ENCODE data around the gene ATP11A.

The ATP11A gene

DNA sequence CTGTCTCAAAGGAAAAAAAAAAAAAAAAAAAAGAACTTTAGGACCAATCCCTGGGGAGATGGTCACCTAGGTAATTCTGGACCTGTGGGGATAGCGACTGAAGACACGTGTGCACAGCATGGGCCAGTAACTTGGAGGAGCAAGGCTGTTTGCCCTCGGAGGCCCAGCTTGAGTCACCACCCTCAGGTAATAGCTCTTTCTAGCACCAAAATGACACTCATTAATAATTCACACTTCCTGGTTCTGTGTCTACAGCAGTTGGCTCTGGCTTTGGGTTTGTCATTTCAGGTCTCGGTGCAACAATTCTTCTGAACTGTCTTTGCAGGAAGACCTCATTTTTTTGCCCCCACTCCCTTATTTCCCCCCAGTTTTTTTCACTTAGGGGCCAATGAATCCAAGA is 3.9 kb upstream of the ATP11A start:
- Histone ChIP-seq H3K27me3 (replicated peaks; ENCODE audit: control insufficient read depth, insufficient read depth, low read length) (peaks cover under 1% of the 10 kb centered on the region), H3K9me3 (ENCODE audit: control insufficient read depth, low read length) (no peaks in the 10 kb centered on the region), H3K4me3 (ENCODE audit: low read length) (no peak overlapping the region), H3K9ac (ENCODE audit: low read length) (no peak overlapping the region), H3K36me3 (ENCODE audit: control insufficient read depth, insufficient read depth, low read length, severe bottlenecking) (no peaks in the 10 kb centered on the region), H3K4me1 (ENCODE audit: control insufficient read depth, insufficient read depth, low read length) (peaks cover 7% of the 10 kb centered on the region)
- no peak for DNase-seq (ENCODE audit: low read depth)

DNA sequence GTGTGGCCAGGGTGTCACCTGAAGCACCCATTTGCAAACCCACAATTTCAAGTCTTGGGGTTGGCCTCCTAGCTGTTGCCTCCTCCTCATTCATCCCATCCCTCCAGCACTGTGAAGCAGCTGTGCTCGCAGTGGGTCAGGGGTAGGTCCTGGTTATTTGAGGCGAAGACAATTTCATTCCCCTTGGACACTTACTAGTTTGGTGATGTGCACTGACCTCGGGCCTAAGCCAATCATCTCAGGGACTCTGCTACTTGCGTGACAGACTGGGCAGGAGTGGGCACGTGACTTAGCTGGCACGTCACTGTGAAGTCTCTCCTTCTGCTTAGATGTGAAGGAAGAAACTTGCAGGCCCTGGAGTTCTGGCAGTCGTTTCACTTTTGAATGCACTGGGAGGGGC is 3.5 kb upstream of the ATP11A start:
- Histone ChIP-seq H3K4me3 (ENCODE audit: low read length) (no peak overlapping the region), H3K27me3 (replicated peaks; ENCODE audit: control insufficient read depth, insufficient read depth, low read length) (no peaks in the 10 kb centered on the region), H3K9ac (ENCODE audit: low read length) (no peak overlapping the region), H3K9me3 (ENCODE audit: control insufficient read depth, low read length) (no peaks in the 10 kb centered on the region), H3K36me3 (ENCODE audit: control insufficient read depth, insufficient read depth, low read length, severe bottlenecking) (no peaks in the 10 kb centered on the region), H3K4me1 (ENCODE audit: control insufficient read depth, insufficient read depth, low read length) (peaks cover 8% of the 10 kb centered on the region)
- no peak for DNase-seq (ENCODE audit: low read depth)

DNA sequence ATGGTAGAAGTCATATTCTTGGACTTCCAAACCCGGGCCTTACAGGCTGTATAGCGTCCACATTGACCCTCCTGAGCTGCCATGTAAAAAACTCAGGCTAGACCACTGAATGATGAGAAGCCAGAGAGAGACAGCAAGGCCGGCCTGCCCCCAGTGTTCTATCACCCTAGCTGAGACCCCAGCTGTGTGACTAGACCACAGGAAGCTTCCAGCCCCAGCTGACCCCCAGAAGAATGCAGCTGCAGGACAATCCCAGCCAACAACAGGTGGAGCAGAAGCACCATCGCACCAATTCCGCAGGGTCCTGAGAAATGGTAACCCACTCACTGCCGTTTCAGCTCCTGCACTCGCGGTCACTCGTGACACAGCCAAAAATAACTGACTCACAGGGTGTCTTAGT is 2.9 kb upstream of the ATP11A start:
- no peaks in the 10 kb centered on the region for H3K36me3 ChIP-seq (ENCODE audit: control insufficient read depth, insufficient read depth, low read length, severe bottlenecking)
- H3K9ac ChIP-seq (ENCODE audit: low read length) = no peak overlapping the region
- H3K9me3 ChIP-seq (ENCODE audit: control insufficient read depth, low read length) = no peaks in the 10 kb centered on the region
- DNase-seq (ENCODE audit: low read depth) = no peak
- H3K27me3 ChIP-seq (replicated peaks; ENCODE audit: control insufficient read depth, insufficient read depth, low read length) = no peaks in the 10 kb centered on the region
- H3K4me1 ChIP-seq (ENCODE audit: control insufficient read depth, insufficient read depth, low read length) = peaks cover 15% of the 10 kb centered on the region
- no peak overlapping the region for H3K4me3 ChIP-seq (ENCODE audit: low read length)

DNA sequence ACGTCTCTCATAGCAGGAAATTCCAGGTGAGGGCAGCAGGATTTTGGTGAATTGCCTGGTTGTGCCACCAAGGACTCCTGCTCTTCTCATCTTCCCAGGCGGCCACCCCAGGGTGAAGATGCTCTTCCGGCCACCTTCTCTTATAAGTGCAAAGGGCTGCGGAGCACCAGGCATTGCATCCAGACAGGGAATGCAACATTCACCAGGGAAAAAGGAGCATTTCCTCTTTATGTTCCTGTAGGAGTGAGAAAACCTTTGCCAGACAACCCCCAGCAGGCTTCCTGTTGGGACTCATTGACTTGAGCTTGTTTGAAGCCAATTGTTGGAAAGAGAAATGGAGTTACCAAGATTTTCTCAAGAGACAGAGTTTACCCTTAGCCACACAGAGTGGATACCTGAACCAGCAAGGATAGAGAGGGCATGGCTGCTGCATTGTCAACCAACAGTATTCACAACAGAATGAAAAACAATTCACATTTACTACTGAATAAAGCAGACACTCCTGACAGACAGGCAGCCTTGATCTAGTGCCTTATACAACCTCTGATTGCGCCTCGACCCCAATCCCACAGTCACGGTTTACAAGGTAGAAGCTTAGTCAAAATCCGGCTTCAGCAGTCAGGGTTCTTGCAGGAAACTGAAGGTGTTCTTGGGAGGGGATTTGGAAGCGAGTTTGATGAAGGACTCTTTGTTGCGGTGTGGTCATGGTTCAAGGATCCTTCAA is 1.8 kb upstream of the ATP11A start:
- Histone ChIP-seq H3K27me3 (replicated peaks; ENCODE audit: control insufficient read depth, insufficient read depth, low read length) (no peaks in the 10 kb centered on the region), H3K9ac (ENCODE audit: low read length) (no peak overlapping the region), H3K4me1 (ENCODE audit: control insufficient read depth, insufficient read depth, low read length) (peaks cover 16% of the 10 kb centered on the region), H3K4me3 (ENCODE audit: low read length) (no peak overlapping the region), H3K9me3 (ENCODE audit: control insufficient read depth, low read length) (no peaks in the 10 kb centered on the region), H3K36me3 (ENCODE audit: control insufficient read depth, insufficient read depth, low read length, severe bottlenecking) (no peaks in the 10 kb centered on the region)
- DNase-seq (ENCODE audit: low read depth) = no peak

DNA sequence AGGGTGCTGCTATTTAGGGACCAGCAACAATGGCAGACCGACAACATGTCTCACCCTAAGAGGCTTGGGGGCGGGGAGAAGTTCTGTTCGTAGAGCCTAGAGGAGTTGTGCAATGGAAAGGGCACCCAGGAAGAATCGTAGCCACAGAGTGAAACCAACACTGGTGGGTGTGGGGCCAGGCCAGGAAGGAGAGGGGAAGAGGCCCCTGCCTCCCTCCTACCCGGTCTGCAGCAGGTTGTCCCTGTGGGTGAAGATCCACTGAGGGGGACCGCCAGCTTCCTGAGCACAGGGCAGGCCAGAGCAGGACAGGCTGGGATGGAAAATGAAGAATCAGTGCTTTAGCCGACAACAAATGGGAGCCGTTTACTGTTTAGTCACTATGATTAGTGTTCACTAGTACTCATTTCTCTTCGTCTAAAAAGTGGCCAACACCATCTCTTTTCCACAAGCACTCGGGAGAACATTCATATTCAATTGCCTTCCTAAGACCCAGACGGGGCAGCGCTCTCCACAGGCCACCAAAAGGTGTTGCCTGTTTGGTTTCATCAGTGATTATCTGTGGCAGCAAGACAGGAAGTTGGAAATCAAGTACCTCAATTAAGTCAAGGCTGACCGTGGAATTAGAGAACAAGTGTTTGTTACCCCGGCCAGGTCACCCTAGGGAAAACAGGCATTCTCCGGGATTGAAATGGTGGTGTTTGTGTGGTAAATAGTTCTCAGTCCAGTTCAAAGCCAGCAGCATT is 1.1 kb upstream of the ATP11A start:
- Histone ChIP-seq H3K27me3 (replicated peaks; ENCODE audit: control insufficient read depth, insufficient read depth, low read length) (no peaks in the 10 kb centered on the region), H3K4me3 (ENCODE audit: low read length) (peak overlapping the region; percentile 86), H3K9ac (ENCODE audit: low read length) (peak overlapping the region; percentile 88), H3K4me1 (ENCODE audit: control insufficient read depth, insufficient read depth, low read length) (peaks cover 16% of the 10 kb centered on the region), H3K9me3 (ENCODE audit: control insufficient read depth, low read length) (no peaks in the 10 kb centered on the region), H3K36me3 (ENCODE audit: control insufficient read depth, insufficient read depth, low read length, severe bottlenecking) (no peaks in the 10 kb centered on the region)
- peak; percentile 23 for DNase-seq (ENCODE audit: low read depth)

DNA sequence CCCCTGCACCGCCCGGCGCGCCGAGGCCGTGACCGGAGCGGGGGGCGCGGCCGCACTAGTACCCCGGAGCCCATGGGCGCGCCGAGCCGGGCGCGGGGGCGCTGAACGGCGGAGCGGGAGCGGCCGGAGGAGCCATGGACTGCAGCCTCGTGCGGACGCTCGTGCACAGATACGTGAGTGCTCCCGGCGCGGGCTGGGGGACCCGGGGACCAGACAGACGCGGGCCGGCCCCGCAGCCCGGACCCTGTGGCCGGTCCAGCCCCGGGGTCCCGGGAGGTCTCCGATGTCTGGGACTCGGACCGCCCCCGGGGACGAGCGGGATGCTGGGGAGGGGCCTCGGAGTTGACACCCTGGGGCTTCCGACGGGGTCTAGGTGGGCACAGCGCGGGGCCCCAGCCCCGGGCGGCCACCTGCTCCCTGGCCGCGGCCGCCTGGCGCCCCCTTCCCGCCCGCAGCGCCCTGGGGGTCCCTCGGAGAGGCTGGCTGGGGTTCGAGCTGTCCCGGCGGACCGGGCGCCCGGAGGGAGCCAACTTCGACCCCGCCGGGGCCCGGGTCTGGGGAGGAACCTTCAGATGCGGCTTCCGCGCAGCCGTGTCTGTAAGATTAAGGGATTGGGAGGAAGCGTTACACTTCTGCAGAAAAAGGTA is 568 bp downstream of the ATP11A start:
- peak; percentile 55 for DNase-seq (ENCODE audit: low read depth)
- H3K36me3 ChIP-seq (ENCODE audit: control insufficient read depth, insufficient read depth, low read length, severe bottlenecking) = no peaks in the 10 kb centered on the region
- H3K4me3 ChIP-seq (ENCODE audit: low read length) = peak overlapping the region; percentile 86

DNA sequence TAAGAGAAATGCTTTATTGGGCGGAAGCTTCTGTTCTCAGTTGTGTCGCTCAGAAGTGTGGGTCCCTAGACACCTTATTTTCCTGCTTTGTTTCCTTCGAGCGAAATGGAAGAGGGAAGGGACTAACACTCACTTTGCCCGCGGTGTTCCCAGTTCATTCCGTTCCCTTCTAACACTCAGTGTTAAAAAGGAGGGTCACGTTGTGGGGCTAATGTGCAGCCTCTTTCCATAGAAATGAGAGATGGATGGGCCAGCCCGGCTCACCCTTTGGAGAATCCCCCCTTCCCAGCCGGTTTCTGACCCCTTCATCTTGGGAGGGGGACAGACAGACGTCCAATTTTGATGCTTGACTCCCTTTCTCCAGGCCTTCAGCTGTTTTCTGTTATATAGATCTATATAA is 2.3 kb downstream of the ATP11A start:
- Histone ChIP-seq H3K36me3 (ENCODE audit: control insufficient read depth, insufficient read depth, low read length, severe bottlenecking) (no peaks in the 10 kb centered on the region), H3K4me1 (ENCODE audit: control insufficient read depth, insufficient read depth, low read length) (peaks cover 24% of the 10 kb centered on the region), H3K9me3 (ENCODE audit: control insufficient read depth, low read length) (no peaks in the 10 kb centered on the region), H3K4me3 (ENCODE audit: low read length) (peak overlapping the region; percentile 86), H3K27me3 (replicated peaks; ENCODE audit: control insufficient read depth, insufficient read depth, low read length) (no peaks in the 10 kb centered on the region), H3K9ac (ENCODE audit: low read length) (peak overlapping the region; percentile 88)
- DNase-seq (ENCODE audit: low read depth) = no peak

More for the DNA sequence above, 568 bp downstream of the ATP11A start:
- peaks cover 23% of the 10 kb centered on the region for H3K4me1 ChIP-seq (ENCODE audit: control insufficient read depth, insufficient read depth, low read length)
- H3K9me3 ChIP-seq (ENCODE audit: control insufficient read depth, low read length) = no peaks in the 10 kb centered on the region
- no peaks in the 10 kb centered on the region for H3K27me3 ChIP-seq (replicated peaks; ENCODE audit: control insufficient read depth, insufficient read depth, low read length)
- peak overlapping the region; percentile 88 for H3K9ac ChIP-seq (ENCODE audit: low read length)

DNA sequence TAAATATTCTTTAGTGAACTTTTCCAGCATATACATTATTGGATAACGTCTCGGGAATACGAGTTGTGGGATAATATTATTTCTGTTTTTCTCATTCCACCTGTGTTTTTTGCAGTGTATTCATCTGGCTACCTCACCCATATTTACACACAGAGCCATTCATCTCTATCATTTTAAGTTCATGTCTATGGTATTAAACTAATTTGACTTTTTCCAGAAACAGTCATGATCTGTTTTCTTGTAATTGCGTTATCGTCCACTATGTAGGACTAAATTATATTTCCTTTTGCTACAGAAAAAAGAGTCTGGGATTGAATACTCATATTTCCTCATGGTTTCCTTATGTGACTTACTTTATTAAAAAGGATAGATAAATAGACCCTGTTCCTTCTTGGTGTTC is 2.7 kb downstream of the ATP11A start:
- Histone ChIP-seq H3K27me3 (replicated peaks; ENCODE audit: control insufficient read depth, insufficient read depth, low read length) (no peaks in the 10 kb centered on the region), H3K4me3 (ENCODE audit: low read length) (no peak overlapping the region), H3K9me3 (ENCODE audit: control insufficient read depth, low read length) (no peaks in the 10 kb centered on the region), H3K4me1 (ENCODE audit: control insufficient read depth, insufficient read depth, low read length) (peaks cover 27% of the 10 kb centered on the region), H3K36me3 (ENCODE audit: control insufficient read depth, insufficient read depth, low read length, severe bottlenecking) (no peaks in the 10 kb centered on the region), H3K9ac (ENCODE audit: low read length) (no peak overlapping the region)
- no peak for DNase-seq (ENCODE audit: low read depth)

DNA sequence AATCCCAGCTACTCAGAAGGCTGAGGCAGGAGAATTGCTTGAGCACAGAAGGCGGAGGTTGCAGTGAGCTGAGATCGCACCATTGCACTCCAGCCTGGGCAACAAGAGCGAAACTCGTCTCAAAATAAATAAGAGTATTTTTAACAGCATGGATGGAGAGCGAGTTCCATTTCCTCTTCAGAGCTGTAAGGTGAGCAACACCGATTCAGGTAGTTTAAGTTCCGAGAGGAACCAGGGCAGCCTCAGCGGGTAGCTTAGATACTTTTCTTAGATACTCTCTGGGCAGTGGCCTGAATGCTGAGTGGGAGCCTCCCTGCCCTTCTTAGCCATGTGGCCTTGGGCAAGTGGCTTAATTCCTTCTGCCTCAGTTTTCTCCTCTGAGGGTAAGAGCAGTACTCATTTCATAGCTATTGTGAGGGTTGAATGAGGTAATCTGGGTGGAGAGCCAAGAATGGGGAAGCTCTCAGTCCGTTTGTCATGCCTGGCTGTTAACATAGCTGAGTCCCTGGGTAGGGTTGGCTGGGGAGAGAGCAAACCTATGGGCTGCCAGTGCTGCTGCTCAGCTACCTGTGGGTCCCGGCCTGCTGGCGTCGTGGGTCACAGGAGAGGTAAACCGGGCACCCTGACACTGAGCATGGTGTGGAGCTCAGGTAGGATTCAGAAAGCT is 4.1 kb downstream of the ATP11A start:
- H3K9ac ChIP-seq (ENCODE audit: low read length) = no peak overlapping the region
- no peaks in the 10 kb centered on the region for H3K9me3 ChIP-seq (ENCODE audit: control insufficient read depth, low read length)
- no peaks in the 10 kb centered on the region for H3K36me3 ChIP-seq (ENCODE audit: control insufficient read depth, insufficient read depth, low read length, severe bottlenecking)
- H3K4me1 ChIP-seq (ENCODE audit: control insufficient read depth, insufficient read depth, low read length) = peaks cover 34% of the 10 kb centered on the region
- peak; percentile 68 for DNase-seq (ENCODE audit: low read depth)
- H3K27me3 ChIP-seq (replicated peaks; ENCODE audit: control insufficient read depth, insufficient read depth, low read length) = no peaks in the 10 kb centered on the region
- H3K4me3 ChIP-seq (ENCODE audit: low read length) = no peak overlapping the region

DNA sequence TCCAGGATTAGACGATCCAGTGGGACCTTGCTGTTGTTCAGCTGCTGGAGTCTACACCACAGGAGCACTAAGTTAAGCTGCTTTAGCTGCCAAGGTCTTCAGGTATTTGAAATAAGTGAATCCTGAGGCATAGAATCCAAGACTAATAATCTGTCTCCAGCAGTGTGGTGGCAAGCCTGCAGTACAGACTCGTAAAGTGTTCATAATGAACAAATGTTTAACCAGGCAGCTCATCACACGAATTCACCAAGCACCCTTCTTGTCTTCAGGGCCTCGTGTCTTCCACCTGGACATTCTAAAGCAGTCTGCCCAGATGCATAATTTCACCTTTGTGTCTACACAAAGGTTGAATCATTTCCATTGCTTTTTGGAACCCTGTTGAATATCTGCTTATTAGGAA is 5.3 kb downstream of the ATP11A start:
- no peaks in the 10 kb centered on the region for H3K9me3 ChIP-seq (ENCODE audit: control insufficient read depth, low read length)
- DNase-seq (ENCODE audit: low read depth) = no peak
- no peaks in the 10 kb centered on the region for H3K36me3 ChIP-seq (ENCODE audit: control insufficient read depth, insufficient read depth, low read length, severe bottlenecking)
- H3K27me3 ChIP-seq (replicated peaks; ENCODE audit: control insufficient read depth, insufficient read depth, low read length) = no peaks in the 10 kb centered on the region
- peaks cover 31% of the 10 kb centered on the region for H3K4me1 ChIP-seq (ENCODE audit: control insufficient read depth, insufficient read depth, low read length)
- H3K9ac ChIP-seq (ENCODE audit: low read length) = no peak overlapping the region
- no peak overlapping the region for H3K4me3 ChIP-seq (ENCODE audit: low read length)
